Measurements from ENCODE around the gene ATP8A2.
"Not testable (repeated sequence)": the region's sequence is repeated elsewhere in the genome, so short reads cannot be mapped to it uniquely, and the experiment has no call there.

The ATP8A2 gene

DNA sequence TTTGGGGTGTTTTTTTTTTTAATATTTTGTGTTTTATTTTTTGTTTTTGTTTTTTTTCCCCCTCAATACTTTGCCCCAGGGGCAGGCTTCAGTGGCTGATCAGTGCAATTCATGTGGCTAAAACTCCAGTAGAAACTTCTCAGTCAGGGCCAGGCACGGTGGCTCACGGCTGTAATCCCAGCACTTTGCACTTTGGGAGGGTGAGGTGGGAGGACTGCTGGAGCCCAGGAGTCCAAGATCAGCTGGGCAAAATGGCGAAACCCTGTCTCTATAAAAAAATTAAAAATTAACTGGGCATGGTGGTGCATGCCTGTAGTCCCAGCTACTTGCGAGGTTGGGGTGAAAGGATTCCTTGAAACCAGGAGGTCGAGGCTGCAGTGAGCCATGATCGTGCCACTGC, 17.4 kb upstream of the ATP8A2 start:
- no peak overlapping the region for H3K4me3 ChIP-seq (ENCODE audit: low read depth, low read length)
- TF ChIP-seq POLR2A (IDR thresholded peaks at IDR 0.05; ENCODE audit: extremely low read depth, insufficient read length) (no peak), MYC (IDR thresholded peaks at IDR 0.05; ENCODE audit: low read depth, low read length) (no peak)
- TF ChIP-seq, protein P1, sequence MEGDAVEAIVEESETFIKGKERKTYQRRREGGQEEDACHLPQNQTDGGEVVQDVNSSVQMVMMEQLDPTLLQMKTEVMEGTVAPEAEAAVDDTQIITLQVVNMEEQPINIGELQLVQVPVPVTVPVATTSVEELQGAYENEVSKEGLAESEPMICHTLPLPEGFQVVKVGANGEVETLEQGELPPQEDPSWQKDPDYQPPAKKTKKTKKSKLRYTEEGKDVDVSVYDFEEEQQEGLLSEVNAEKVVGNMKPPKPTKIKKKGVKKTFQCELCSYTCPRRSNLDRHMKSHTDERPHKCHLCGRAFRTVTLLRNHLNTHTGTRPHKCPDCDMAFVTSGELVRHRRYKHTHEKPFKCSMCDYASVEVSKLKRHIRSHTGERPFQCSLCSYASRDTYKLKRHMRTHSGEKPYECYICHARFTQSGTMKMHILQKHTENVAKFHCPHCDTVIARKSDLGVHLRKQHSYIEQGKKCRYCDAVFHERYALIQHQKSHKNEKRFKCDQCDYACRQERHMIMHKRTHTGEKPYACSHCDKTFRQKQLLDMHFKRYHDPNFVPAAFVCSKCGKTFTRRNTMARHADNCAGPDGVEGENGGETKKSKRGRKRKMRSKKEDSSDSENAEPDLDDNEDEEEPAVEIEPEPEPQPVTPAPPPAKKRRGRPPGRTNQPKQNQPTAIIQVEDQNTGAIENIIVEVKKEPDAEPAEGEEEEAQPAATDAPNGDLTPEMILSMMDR (IDR thresholded peaks at IDR 0.05; ENCODE audit: low read depth, low read length): no peak
- TF ChIP-seq, protein P2, sequence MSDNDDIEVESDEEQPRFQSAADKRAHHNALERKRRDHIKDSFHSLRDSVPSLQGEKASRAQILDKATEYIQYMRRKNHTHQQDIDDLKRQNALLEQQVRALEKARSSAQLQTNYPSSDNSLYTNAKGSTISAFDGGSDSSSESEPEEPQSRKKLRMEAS (IDR thresholded peaks at IDR 0.05; ENCODE audit: low read depth, low read length): no peak
- no peak for DNase-seq (ENCODE audit: low read depth)

DNA sequence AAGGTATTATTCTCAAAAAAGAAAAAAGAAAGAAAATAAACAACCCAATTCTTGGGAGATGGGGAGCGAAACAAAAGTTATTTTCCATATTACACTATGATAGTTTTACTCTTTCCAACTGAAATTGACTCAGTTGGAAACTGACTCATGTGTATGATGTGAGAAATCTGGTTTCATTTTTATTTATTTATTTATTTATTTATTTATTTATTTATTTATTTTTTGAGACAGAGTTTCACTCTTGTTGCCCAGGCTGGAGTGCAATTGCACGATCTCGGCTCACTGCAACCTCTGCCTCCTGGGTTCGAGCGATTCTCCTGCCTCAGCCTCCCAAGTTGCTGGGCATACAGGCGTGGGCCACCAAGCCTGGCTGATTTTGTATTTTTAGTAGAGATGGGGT, 11.3 kb upstream of the ATP8A2 start:
- H3K4me3 ChIP-seq (ENCODE audit: low read depth, low read length); DNase-seq (ENCODE audit: low read depth): not testable (repeated sequence)

DNA sequence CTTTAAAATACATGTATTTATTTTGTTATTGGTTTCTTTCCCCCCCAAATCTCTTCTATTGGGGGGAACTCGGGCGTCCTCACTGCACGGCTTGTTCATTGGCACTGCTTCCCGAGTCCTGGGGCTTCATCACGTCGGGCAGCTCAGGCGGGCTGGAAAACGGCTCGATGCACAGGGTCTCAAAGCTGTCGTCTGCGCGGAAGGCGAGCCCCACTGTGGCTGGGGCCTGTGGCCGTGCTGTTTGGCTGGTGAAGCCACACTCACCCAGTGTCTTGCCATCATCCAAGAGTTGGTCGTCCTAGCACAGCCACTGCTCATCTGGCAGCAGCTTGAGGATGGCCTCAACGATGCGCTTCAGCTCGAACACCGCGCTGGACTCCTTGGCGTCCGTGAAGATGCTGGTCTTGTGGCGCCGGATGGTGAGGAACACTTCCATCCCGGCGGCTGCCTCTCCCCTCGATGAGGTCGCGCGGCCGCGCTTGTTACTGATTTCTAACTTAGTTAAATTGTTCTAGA, 6.0 kb upstream of the ATP8A2 start:
- DNase-seq (ENCODE audit: low read depth): no peak
- TF ChIP-seq, protein P1 (IDR thresholded peaks at IDR 0.05; ENCODE audit: low read depth, low read length): no peak
- TF ChIP-seq, protein P2 (IDR thresholded peaks at IDR 0.05; ENCODE audit: low read depth, low read length): no peak
- TF ChIP-seq POLR2A (IDR thresholded peaks at IDR 0.05; ENCODE audit: extremely low read depth, insufficient read length) (no peak), MYC (IDR thresholded peaks at IDR 0.05; ENCODE audit: low read depth, low read length) (no peak)
- H3K4me3 ChIP-seq (ENCODE audit: low read depth, low read length): no peak overlapping the region

DNA sequence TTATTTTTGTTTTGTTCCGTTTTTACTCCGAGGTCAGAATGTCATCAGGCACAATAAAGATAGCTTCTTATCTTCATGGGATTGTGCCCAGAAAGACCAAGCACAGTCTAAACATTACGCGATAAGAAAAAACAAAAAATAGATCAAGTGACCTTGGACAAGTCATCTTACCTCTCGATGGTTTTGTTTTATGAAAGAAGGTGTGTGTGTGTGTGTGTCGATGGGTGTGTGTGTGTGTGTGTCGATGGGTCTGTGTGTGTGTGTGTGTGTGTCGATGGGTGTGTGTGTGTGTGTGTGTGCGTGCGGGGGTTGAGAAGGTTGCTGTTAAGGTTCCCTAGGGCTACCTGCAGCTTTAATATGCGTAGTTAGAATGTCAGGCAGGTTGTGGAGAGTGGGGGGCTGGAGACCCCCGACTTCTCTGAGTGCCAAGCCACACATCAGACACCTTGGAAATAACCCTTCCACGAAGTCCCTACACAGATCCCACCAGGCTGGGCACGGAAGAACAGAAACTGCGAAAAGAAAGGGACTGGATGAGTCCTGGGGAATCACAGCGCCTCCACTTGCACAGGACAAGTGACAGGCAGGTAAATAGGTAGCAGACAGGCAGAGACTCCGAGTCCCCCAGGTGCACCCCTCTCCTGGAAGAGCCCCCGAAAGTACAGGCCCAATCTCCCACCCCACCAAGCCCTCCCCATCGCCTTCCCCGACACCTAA, 458 bp upstream of the ATP8A2 start:
- H3K4me3 ChIP-seq (ENCODE audit: low read depth, low read length): no peak overlapping the region
- no peak for DNase-seq (ENCODE audit: low read depth)

DNA sequence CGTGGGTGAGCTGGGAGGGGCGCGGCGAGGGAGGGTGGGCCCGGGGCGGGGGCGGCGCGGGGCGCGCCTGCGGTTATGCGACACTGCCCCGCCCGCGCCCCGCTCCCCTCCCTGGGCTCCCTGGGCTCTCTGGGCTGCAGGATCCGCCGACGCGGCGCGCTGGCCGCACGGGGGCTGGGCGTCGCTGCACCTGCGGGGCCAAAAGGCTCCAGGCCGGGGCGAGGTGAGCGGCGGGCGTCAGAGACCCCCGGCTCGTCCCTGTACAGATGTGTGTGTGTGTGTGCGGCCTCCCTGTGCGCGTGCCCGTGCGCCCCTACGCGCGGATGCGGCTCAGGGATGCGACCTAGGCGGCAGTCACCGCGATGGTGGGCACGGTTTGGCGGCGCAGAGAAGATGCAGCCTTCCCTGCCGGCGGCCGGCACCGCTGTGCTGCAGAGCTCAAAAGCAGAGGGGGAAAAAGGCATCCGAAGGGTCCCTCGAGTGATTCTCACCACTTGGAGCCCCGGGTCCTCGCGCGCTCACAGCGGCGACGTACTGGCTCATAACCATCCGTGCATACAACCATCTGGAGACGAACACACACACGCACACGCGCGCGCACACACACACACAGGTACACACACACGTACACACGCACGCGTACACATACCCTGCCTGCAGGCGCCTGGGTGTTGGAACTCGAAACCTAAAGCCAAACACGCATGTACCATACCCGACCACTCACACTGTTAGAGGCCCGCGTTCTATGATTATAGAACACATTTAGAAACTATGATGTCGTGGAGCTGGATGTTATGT, 709 bp downstream of the ATP8A2 start:
- no peak overlapping the region for H3K4me3 ChIP-seq (ENCODE audit: low read depth, low read length)
- no peak for TF ChIP-seq POLR2A (IDR thresholded peaks at IDR 0.05; ENCODE audit: extremely low read depth, insufficient read length)
- TF ChIP-seq MYC (IDR thresholded peaks at IDR 0.05; ENCODE audit: low read depth, low read length): no peak
- TF ChIP-seq, protein P1 (IDR thresholded peaks at IDR 0.05; ENCODE audit: low read depth, low read length): no peak
- TF ChIP-seq, protein P2 (IDR thresholded peaks at IDR 0.05; ENCODE audit: low read depth, low read length): no peak
- no peak for DNase-seq (ENCODE audit: low read depth)

More for the DNA sequence above, 458 bp upstream of the ATP8A2 start:
- no peak for TF ChIP-seq MYC (IDR thresholded peaks at IDR 0.05; ENCODE audit: low read depth, low read length)

DNA sequence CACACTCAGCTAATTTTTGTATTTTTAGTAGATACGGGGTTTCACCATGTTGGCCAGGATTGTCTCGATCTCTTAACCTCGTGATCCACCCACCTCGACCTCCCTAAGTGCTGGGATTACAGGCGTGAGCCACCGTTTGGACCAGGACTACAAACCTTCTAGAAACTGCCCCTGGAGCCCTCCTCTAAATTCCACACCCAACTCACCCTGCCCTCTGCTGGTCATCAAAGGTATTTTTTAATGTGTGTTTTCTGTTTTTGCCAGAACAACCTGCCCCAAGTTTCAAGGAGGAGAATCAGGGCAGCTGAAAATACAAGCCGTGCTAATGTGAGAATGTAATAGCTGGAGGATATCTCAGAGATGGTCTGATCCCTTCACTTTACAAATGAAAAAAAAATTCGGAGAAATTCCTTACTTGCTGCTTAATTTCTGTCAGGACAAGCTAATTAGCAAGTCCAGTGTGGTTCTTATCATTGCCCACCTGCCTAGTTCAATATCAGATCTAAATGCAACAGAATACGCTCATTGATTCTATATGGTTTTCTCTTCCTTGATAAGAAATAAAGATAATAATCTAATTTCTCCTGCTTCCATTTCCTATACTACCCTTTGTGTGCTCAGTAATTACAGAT, 4.1 kb downstream of the ATP8A2 start:
- no peak overlapping the region for H3K4me3 ChIP-seq (ENCODE audit: low read depth, low read length)
- TF ChIP-seq, protein P2 (IDR thresholded peaks at IDR 0.05; ENCODE audit: low read depth, low read length): no peak
- TF ChIP-seq, protein P1 (IDR thresholded peaks at IDR 0.05; ENCODE audit: low read depth, low read length): peak; percentile 54
- DNase-seq (ENCODE audit: low read depth): peak; percentile 61

All from NB4 (cell line).